Progenitor cell of endocrine pancreas (in vitro differentiated cells): ENCODE data around the gene LRRC36. TPM values are rescaled to one million over a fixed set of nuclear protein-coding genes. Genes with fewer than 3 reads are reported as not detected.
A peak's percentile ranks its signal among the peaks of the same experiment; 100 is the strongest.

ENCODE experiments used
- DNase-seq: peaks from one replicate; pipeline ENCODE4 v3.0.0; 2021; ENCODE audit warnings: low spot score; ENCODE audit not compliant: unreplicated experiment
- H3K27ac Mint-ChIP-seq: 2 replicates; pipeline ENCODE4 v1.8.0; 2021; ENCODE audit warnings: mild to moderate bottlenecking, moderate library complexity, mixed read lengths
- H3K27me3 Mint-ChIP-seq: 2 replicates; pipeline ENCODE4 v1.8.0; 2021; ENCODE audit warnings: mixed read lengths
- H3K36me3 Mint-ChIP-seq: 2 replicates; pipeline ENCODE4 v1.8.0; 2022; ENCODE audit warnings: mixed read lengths; ENCODE audit not compliant: insufficient read depth
- H3K4me1 Mint-ChIP-seq: 2 replicates; pipeline ENCODE4 v1.8.0; 2021; ENCODE audit warnings: low read depth, mixed read lengths
- H3K4me3 Mint-ChIP-seq: 2 replicates; pipeline ENCODE4 v1.8.0; 2021; ENCODE audit warnings: low read depth, mild to moderate bottlenecking, moderate library complexity, mixed read lengths
- H3K9me3 Mint-ChIP-seq: 2 replicates; pipeline ENCODE4 v1.8.0; 2021; ENCODE audit warnings: low read depth, mixed read lengths
- total RNA-seq: library from RNA; stranded (reverse); gene quantifications from 2 replicates; pipeline ENCODE4 v1.2.1, GENCODE V29; 2021
- TF ChIP-seq, protein P1 (sequence below): fragments of 200-600 bp; sonication (generic); IDR thresholded peaks from one replicate; pipeline ENCODE4 v1.5.0; 2021; ENCODE audit warnings: antibody characterized with exemption, mild to moderate bottlenecking; ENCODE audit not compliant: unreplicated experiment

Gene LRRC36
- total RNA-seq, 1 donor from 2014 or later: 1.6 TPM

DNA sequence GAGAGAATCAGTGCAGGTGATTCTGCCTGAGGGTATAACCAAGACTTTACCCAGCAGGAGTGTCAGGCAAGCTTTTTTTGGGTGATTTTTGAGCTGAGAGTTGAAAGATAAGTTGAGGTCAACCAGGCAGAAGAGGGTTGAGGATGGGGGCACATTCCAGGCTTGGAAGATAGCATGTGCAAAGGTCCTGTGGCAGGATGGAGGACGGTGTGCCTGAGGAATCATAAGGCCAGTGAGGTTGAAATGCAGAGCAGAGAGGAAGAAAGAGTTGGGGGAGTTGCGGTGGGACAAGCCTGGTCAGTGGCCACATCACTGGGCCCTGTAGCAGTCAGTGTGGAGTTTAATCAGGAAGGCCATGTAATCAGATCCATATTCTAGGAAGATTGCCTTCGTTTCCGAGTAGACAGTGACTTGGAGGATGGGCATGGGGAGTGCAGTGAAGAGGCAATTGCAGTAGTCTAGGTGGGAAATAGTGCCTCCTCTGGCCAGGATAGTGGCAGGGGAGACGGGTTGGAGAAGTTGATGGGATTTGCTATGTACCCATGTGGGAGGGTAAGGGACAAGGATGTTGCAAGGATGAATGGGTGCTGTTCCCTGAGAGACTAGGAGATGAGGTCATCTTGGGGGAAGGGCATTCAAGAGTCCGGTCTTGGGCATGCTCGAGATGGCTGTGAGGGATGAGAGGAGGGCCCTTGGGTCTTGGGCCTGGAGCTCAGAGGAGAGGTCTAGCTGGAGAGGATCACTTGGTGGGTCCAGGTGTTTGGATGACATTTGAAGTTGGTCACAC lies 43.4 kb upstream of the LRRC36 start:
- Mint-ChIP-seq H3K4me3 (no peak overlapping the region), H3K9me3 (no peaks in the 10 kb centered on the region), H3K4me1 (no peaks in the 10 kb centered on the region), H3K27me3 (peaks cover 22% of the 10 kb centered on the region), H3K36me3 (no peaks in the 10 kb centered on the region), H3K27ac (no peak overlapping the region)
- no peak for DNase-seq
- TF ChIP-seq, protein P1, sequence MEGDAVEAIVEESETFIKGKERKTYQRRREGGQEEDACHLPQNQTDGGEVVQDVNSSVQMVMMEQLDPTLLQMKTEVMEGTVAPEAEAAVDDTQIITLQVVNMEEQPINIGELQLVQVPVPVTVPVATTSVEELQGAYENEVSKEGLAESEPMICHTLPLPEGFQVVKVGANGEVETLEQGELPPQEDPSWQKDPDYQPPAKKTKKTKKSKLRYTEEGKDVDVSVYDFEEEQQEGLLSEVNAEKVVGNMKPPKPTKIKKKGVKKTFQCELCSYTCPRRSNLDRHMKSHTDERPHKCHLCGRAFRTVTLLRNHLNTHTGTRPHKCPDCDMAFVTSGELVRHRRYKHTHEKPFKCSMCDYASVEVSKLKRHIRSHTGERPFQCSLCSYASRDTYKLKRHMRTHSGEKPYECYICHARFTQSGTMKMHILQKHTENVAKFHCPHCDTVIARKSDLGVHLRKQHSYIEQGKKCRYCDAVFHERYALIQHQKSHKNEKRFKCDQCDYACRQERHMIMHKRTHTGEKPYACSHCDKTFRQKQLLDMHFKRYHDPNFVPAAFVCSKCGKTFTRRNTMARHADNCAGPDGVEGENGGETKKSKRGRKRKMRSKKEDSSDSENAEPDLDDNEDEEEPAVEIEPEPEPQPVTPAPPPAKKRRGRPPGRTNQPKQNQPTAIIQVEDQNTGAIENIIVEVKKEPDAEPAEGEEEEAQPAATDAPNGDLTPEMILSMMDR: no peak

DNA sequence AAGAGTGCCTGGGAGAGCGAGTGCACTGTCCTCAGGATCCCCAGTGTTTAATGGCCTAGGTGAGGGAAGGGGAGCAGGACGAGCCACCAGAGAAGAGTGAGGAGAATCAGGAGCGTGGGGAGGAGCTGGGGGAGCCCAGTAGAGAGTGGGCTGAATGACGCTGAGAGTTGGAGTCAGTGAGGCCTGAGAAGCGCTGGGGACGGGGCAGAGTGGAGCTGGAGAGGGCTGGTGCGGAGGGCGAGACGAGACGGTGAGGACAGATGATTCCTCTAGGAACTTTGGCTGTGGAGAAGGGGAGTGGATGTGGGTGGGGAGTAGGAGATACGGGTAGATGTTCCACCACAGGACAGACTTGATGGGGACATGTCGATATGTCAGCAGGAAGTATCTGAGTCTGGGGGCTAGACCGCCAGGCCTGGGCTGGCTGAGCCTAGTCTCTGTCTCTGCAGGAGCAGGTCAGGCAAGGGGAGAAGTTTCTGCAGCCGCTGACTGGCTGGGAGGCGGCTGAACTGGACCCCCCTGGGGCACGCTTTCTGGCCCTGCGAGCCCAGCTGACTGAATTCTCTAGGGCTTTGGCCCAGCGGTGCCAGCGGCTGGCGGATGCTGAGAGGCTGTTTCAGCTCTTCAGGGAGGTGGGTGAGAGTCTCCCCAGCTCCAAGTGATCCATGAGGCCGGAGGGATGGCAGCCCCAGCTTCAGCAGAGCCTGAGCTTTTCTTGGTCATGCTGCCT lies 42.6 kb upstream of the LRRC36 start:
- no peaks in the 10 kb centered on the region for H3K36me3 Mint-ChIP-seq
- H3K9me3 Mint-ChIP-seq: no peaks in the 10 kb centered on the region

DNA sequence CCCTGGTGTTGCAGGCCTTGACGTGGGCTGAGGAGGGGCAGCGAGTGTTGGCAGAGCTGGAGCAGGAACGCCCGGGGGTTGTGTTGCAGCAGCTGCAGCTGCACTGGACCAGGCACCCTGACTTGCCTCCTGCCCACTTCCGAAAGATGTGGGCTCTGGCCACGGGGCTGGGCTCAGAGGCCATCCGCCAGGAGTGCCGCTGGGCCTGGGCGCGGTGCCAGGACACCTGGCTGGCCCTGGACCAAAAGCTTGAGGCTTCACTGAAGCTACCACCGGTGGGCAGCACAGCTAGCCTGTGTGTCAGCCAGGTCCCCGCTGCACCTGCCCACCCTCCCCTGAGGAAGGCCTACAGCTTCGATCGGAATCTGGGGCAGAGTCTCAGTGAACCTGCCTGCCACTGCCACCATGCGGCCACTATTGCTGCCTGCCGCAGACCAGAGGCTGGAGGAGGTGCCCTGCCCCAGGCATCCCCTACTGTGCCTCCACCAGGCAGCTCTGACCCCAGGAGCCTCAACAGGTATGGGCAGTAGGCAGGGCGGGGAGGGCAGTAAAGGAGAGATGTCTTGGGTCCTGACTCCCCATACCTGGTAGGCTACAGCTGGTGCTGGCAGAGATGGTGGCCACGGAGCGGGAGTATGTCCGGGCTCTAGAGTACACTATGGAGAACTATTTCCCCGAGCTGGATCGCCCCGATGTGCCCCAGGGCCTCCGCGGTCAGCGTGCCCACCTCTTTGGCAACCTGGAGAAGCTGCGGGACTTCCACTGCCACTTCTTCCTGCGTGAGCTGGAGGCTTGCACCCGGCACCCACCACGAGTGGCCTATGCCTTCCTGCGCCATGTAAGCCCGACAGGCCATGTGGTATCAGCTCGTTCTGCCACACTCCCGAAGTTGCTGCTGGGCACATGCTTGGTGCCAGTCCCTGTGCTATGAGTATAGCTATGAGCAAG lies 41.6 kb upstream of the LRRC36 start:
- Mint-ChIP-seq H3K27me3 (peaks cover 19% of the 10 kb centered on the region), H3K4me1 (no peaks in the 10 kb centered on the region), H3K4me3 (no peak overlapping the region), H3K36me3 (no peaks in the 10 kb centered on the region), H3K27ac (no peak overlapping the region), H3K9me3 (no peaks in the 10 kb centered on the region)
- TF ChIP-seq, protein P1: peak; percentile 67
- DNase-seq: peak; percentile 58

More for the DNA sequence above, 42.6 kb upstream of the LRRC36 start:
- Mint-ChIP-seq H3K27me3 (peaks cover 19% of the 10 kb centered on the region), H3K27ac (no peak overlapping the region), H3K4me3 (no peak overlapping the region), H3K4me1 (no peaks in the 10 kb centered on the region)
- DNase-seq: no peak
- TF ChIP-seq, protein P1: no peak

DNA sequence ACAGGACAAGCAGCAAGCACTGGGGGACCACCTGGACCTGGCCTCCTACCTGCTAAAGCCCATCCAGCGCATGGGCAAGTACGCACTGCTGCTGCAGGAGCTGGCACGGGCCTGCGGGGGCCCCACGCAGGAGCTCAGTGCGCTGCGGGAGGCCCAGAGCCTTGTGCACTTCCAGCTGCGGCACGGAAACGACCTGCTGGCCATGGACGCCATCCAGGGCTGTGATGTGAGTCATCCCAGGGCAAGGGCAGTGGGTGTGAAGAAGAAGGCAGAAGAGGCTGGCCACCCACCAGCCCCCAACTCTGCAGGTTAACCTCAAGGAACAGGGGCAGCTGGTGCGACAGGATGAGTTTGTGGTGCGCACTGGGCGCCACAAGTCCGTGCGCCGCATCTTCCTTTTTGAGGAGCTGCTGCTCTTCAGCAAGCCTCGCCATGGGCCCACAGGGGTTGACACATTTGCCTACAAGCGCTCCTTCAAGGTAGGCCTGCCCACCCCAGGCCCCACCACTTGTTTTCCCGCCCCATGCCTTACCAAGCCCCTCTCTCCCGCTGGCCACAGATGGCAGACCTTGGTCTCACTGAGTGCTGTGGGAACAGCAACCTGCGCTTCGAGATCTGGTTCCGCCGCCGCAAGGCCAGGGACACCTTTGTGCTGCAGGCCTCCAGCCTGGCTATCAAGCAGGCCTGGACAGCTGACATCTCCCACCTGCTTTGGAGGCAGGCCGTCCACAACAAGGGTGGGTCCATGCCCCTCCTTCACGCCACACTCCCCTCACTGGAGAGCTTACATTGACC lies 40.0 kb upstream of the LRRC36 start:
- H3K27ac Mint-ChIP-seq: no peak overlapping the region
- H3K27me3 Mint-ChIP-seq: peaks cover 19% of the 10 kb centered on the region
- H3K9me3 Mint-ChIP-seq: no peaks in the 10 kb centered on the region
- no peak overlapping the region for H3K4me3 Mint-ChIP-seq
- H3K36me3 Mint-ChIP-seq: no peaks in the 10 kb centered on the region
- no peaks in the 10 kb centered on the region for H3K4me1 Mint-ChIP-seq
- TF ChIP-seq, protein P1: no peak
- DNase-seq: no peak
